Activated CD4-positive, alpha-beta T cell treated with anti-CD3 and anti-CD28 coated beads for 36 hours (primary cell): Measurements from ENCODE around the gene ZC3H4. TPM values are rescaled to one million over a fixed set of nuclear protein-coding genes. Genes with fewer than 3 reads are reported as not detected.

Source experiments
- ATAC-seq: fragments of 200-7000 bp; cut with Tn5 transposase; one replicate; pipeline ENCODE4 v1.10.0; 2021; ENCODE audit warnings: mild to moderate bottlenecking, moderate library complexity
- CTCF ChIA-PET: fragments of 350-600 bp; sonication (Branson Sonifier 250); formaldehyde crosslinking; loops from one replicate; lab custom pipeline; 2021; ENCODE audit warnings: antibody characterized with exemption; lab: Charles Lee
- POLR2A ChIA-PET: fragments of 350-600 bp; sonication (Branson Sonifier 250); formaldehyde crosslinking; loops from one replicate; lab custom pipeline; 2021; ENCODE audit warnings: antibody characterized with exemption, inconsistent platforms; lab: Charles Lee
- DNase-seq: peaks from one replicate; pipeline ENCODE4 v3.0.0-alpha.2; 2020
- H3K27ac Mint-ChIP-seq: one replicate; pipeline ENCODE4 v1.8.0; 2021; ENCODE audit warnings: mixed read lengths
- H3K27me3 Mint-ChIP-seq: one replicate; pipeline ENCODE4 v1.8.0; 2021; ENCODE audit warnings: mixed read lengths
- H3K36me3 Mint-ChIP-seq: one replicate; pipeline ENCODE4 v1.8.0; 2021; ENCODE audit warnings: low read depth, mixed read lengths
- H3K4me1 Mint-ChIP-seq: one replicate; pipeline ENCODE4 v1.8.0; 2021; ENCODE audit warnings: mixed read lengths
- H3K4me3 Mint-ChIP-seq: one replicate; pipeline ENCODE4 v1.8.0; 2021; ENCODE audit warnings: mild to moderate bottlenecking, moderate library complexity, mixed read lengths
- H3K9me3 Mint-ChIP-seq: one replicate; pipeline ENCODE4 v1.8.0; 2021; ENCODE audit warnings: low read depth, mixed read lengths
- intact Hi-C, 2 experiments: fragments of 100-400 bp; cut with DNase I in 1 of 2; cut with micrococcal nuclease in 1 of 2; formaldehyde crosslinking; loops; one replicate each; pipeline versions ENCODE4 v1.14.2 to v1.15.1; 2022 to 2024; cut with DNase I, micrococcal nuclease
- total RNA-seq, 2 experiments: library from RNA; stranded (reverse); gene quantifications; one replicate each; pipeline ENCODE4 v1.2.3, GENCODE V29; 2021

Gene ZC3H4
- total RNA-seq, 2 experiments from 2014 or later: 88.6 to 128 TPM

GRCh38 chr19:47100290-47100689 lies 13.3 kb downstream of the ZC3H4 start:
- H3K4me3 Mint-ChIP-seq: no peak overlapping the region
- ChIA-PET POLR2A (no interaction called here), CTCF (no interaction called here)
- intact Hi-C loops: no loop called here
- no peaks in the 10 kb centered on the region for H3K27me3 Mint-ChIP-seq
- H3K27ac Mint-ChIP-seq: peak overlapping the region; percentile 21
- H3K36me3 Mint-ChIP-seq: peaks cover 39% of the 10 kb centered on the region
- ATAC-seq: peak; percentile 28
- H3K9me3 Mint-ChIP-seq: no peaks in the 10 kb centered on the region
- DNase-seq: peak; percentile 57
- H3K4me1 Mint-ChIP-seq: peaks cover 53% of the 10 kb centered on the region

- H3K4me3 Mint-ChIP-seq: no peak overlapping the region
- no peak for DNase-seq
- H3K27ac Mint-ChIP-seq: no peak overlapping the region
- ChIA-PET POLR2A (no interaction called here), CTCF (interaction anchor here (1.9 kb wide), 1 partner anchor 23 kb away, joined by 6 read pairs; no protein-coding TSS in a partner anchor)
- peaks cover 58% of the 10 kb centered on the region for H3K4me1 Mint-ChIP-seq
- peaks cover 39% of the 10 kb centered on the region for H3K36me3 Mint-ChIP-seq
- intact Hi-C loops: no loop called here
- no peaks in the 10 kb centered on the region for H3K9me3 Mint-ChIP-seq
- no peaks in the 10 kb centered on the region for H3K27me3 Mint-ChIP-seq
- ATAC-seq: no peak
These were observed 14.0 kb downstream of the ZC3H4 start for GRCh38 chr19:47099576-47100050.

DNA sequence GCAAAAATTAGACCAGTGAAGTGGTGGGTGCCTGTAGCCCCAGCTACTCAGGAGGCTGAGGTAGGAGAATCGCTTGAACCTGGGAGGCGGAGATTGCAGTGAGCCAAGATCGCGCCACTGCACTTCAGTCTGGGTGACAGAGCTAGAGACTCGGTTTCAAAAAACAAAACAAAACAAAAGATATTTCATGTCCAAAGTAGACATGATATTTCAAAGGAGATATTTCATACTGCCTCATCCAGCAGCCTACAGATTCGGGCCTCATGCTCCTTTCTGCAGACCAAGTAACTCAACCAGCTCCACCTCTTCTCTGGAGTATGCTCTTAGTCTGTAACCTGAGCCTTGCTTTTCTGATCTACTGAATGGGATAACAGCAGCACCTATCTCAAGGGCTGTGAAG lies 15.0 kb downstream of the ZC3H4 start:
- intact Hi-C loops: no loop called here

GRCh38 chr19:47097396-47098201 lies 16.0 kb downstream of the ZC3H4 start:
- no peaks in the 10 kb centered on the region for H3K27me3 Mint-ChIP-seq
- peaks cover 63% of the 10 kb centered on the region for H3K4me1 Mint-ChIP-seq
- POLR2A ChIA-PET: no interaction called here
- no peak overlapping the region for H3K4me3 Mint-ChIP-seq
- no peaks in the 10 kb centered on the region for H3K9me3 Mint-ChIP-seq
- DNase-seq (no peak), ATAC-seq (no peak)
- CTCF ChIA-PET: interaction anchor here (0.8 to 1.9 kb wide), 2 partner anchors 15 to 25 kb away, joined by 3 to 6 read pairs; no protein-coding TSS in a partner anchor
- peaks cover 49% of the 10 kb centered on the region for H3K36me3 Mint-ChIP-seq
- peak overlapping the region; percentile 25 for H3K27ac Mint-ChIP-seq
- intact Hi-C loops: no loop called here

More for the DNA sequence above, 15.0 kb downstream of the ZC3H4 start:
- Mint-ChIP-seq H3K27me3 (no peaks in the 10 kb centered on the region), H3K27ac (peak overlapping the region; percentile 61), H3K9me3 (no peaks in the 10 kb centered on the region), H3K36me3 (peaks cover 45% of the 10 kb centered on the region), H3K4me1 (peaks cover 65% of the 10 kb centered on the region), H3K4me3 (no peak overlapping the region)
- ChIA-PET CTCF (interaction anchor here (0.7 to 1.9 kb wide), 5 partner anchors 19 to 149 kb away, joined by 3 to 6 read pairs (median 3); no protein-coding TSS in a partner anchor), POLR2A (no interaction called here)
- ATAC-seq (no peak), DNase-seq (no peak)

DNA sequence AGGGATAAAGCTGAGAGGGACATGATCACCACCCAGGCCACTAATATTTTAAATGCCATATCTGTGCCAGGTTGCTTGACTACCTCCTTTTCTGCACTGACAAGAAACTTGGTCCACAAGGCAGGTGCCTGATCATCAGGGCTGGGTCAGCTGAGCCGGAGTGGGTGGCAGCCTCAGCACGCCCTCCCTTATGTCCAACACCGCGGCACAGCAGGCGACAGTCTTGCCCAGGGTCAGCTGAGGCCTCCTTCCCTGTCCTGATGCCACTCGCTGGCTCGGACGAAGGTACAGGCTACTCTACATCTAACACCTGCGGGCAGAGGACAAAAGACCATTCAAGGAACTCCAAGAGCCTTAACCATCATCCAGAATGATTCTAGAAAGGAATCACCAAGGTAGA lies 16.9 kb downstream of the ZC3H4 start:
- Mint-ChIP-seq H3K36me3 (peaks cover 50% of the 10 kb centered on the region), H3K27me3 (no peaks in the 10 kb centered on the region), H3K27ac (peak overlapping the region; percentile 95), H3K4me1 (peaks cover 58% of the 10 kb centered on the region), H3K4me3 (no peak overlapping the region), H3K9me3 (no peaks in the 10 kb centered on the region)
- ChIA-PET POLR2A (no interaction called here), CTCF (interaction anchor here (0.8 kb wide), 1 partner anchor 14 kb away, joined by 3 read pairs; no protein-coding TSS in a partner anchor)
- intact Hi-C loops: no loop called here
- DNase-seq (no peak), ATAC-seq (no peak)

- DNase-seq (no peak), ATAC-seq (no peak)
- Mint-ChIP-seq H3K36me3 (peaks cover 52% of the 10 kb centered on the region), H3K4me1 (peaks cover 58% of the 10 kb centered on the region), H3K9me3 (no peaks in the 10 kb centered on the region), H3K27ac (peak overlapping the region; percentile 95), H3K27me3 (no peaks in the 10 kb centered on the region), H3K4me3 (no peak overlapping the region)
- ChIA-PET POLR2A (interaction anchor here (0.8 to 1.9 kb wide), 3 partner anchors 14 to 81 kb away, joined by 5 to 17 read pairs (median 7); partner anchors contain the start of gene ZC3H4), CTCF (interaction anchor here (0.8 to 1.2 kb wide), 3 partner anchors 13 to 129 kb away, joined by 3 read pairs; no protein-coding TSS in a partner anchor)
- intact Hi-C loops: no loop called here
These were observed 17.4 kb downstream of the ZC3H4 start for GRCh38 chr19:47096100-47096704.

- intact Hi-C loops: loop anchor here (1.0 kb wide), 3 partner anchors 12 to 18 kb away; partner anchors contain the start of gene ZC3H4 (in 1 of the 2)
- Mint-ChIP-seq H3K4me3 (peak overlapping the region; percentile 65), H3K4me1 (peaks cover 58% of the 10 kb centered on the region), H3K27ac (peak overlapping the region; percentile 95), H3K36me3 (peaks cover 57% of the 10 kb centered on the region), H3K9me3 (no peaks in the 10 kb centered on the region), H3K27me3 (no peaks in the 10 kb centered on the region)
- ChIA-PET CTCF (interaction anchor here (0.6 to 2.1 kb wide), 5 partner anchors 16 to 130 kb away, joined by 3 to 9 read pairs (median 3); partner anchors contain the start of gene ZC3H4), POLR2A (interaction anchor here (0.8 to 1.9 kb wide), 6 partner anchors 14 to 81 kb away, joined by 3 to 17 read pairs (median 6); partner anchors contain the start of genes SAE1 and ZC3H4)
- DNase-seq (peak; percentile 34), ATAC-seq (no peak)
These were observed 18.0 kb downstream of the ZC3H4 start for GRCh38 chr19:47095476-47096099.

DNA sequence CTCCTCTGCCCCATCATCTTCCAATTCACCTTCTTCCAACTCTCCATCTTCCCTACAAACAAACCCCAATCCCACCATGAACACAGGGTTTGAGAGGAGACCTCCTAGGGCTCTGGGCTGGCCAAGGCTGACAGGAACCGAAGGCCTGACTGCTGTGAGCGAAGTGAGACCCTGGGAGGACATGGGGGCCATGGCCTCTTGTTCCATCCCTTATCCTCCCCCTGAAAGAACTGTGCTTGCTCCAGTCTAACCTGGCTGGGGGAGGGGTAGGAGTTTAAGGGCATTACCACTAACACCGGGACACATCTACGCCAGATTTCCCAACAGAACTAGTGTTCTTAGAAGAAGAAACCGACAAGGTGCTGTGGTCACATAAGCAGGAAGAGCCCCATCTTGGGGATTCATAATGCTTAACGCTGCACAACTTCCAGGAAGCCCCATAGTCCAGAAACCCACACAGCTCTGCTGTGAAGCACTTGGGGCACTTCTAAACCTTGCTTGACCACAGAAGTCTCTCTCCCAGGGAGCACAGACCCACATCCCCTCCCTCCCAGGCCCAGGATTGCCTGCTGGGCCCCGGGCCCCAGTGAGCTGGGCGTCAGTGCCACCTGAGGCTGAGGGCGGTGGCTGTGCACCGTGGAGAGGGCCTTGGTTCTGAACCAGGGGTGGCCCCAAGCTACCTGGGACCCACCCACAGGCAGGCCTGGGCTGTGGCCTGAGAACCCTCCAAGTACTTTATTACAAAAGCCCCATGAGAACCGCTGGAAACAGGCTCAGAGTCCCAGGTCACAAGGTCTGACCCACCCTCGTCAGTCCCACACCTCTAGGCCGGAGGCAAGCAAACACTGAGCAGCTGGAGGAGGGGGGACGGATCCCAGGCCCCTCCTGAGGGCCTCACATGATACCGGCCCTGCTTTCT lies 18.8 kb downstream of the ZC3H4 start:
- Mint-ChIP-seq H3K27ac (peak overlapping the region; percentile 95), H3K36me3 (peaks cover 60% of the 10 kb centered on the region), H3K9me3 (no peaks in the 10 kb centered on the region), H3K27me3 (no peaks in the 10 kb centered on the region), H3K4me1 (peaks cover 53% of the 10 kb centered on the region), H3K4me3 (peak overlapping the region; percentile 65)
- DNase-seq (peak; percentile 70), ATAC-seq (peak; percentile 77)
- POLR2A ChIA-PET: interaction anchor here (0.8 to 1.9 kb wide), 6 partner anchors 8 to 36 kb away, joined by 3 to 17 read pairs (median 7); partner anchors contain the start of genes SAE1 and ZC3H4
- CTCF ChIA-PET: interaction anchor here (0.6 to 2.1 kb wide), 5 partner anchors 15 to 131 kb away, joined by 3 to 9 read pairs (median 3); partner anchors contain the start of gene ZC3H4
- intact Hi-C loops: loop anchor here (1.0 kb wide), 3 partner anchors 12 to 18 kb away; partner anchors contain the start of gene ZC3H4 (in 1 of the 2)

DNA sequence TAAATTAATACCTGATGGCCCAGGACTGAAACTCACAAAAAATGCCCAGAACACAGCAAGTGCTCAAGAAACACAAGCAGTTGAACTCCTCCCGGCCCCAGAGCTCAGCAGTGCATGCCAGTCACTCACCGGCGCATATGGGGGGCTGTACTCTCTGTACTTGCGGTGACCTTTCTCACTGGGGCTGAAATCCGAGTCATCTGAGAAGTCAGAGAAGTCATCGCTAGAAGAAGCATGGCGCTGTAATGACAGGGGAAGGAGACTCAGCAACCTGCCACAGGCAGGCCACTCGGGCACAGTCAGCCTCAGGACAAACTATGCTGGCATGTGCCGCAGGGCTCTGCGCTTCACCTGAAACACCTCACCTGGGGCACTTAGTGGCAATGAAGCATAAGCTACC lies 19.7 kb downstream of the ZC3H4 start:
- intact Hi-C loops: no loop called here
- H3K9me3 Mint-ChIP-seq: no peaks in the 10 kb centered on the region
- peaks cover 65% of the 10 kb centered on the region for H3K36me3 Mint-ChIP-seq
- peak; percentile 45 for ATAC-seq
- peaks cover 47% of the 10 kb centered on the region for H3K4me1 Mint-ChIP-seq
- no peaks in the 10 kb centered on the region for H3K27me3 Mint-ChIP-seq
- CTCF ChIA-PET: interaction anchor here (0.9 to 2.1 kb wide), 3 partner anchors 20 to 37 kb away, joined by 3 to 9 read pairs (median 3); partner anchors contain the start of genes SAE1 and ZC3H4
- POLR2A ChIA-PET: interaction anchor here (0.9 to 1.6 kb wide), 5 partner anchors 9 to 46 kb away, joined by 3 to 9 read pairs (median 8); partner anchors contain the start of gene ZC3H4
- peak; percentile 71 for DNase-seq
- H3K27ac Mint-ChIP-seq: peak overlapping the region; percentile 95
- H3K4me3 Mint-ChIP-seq: peak overlapping the region; percentile 65

DNA sequence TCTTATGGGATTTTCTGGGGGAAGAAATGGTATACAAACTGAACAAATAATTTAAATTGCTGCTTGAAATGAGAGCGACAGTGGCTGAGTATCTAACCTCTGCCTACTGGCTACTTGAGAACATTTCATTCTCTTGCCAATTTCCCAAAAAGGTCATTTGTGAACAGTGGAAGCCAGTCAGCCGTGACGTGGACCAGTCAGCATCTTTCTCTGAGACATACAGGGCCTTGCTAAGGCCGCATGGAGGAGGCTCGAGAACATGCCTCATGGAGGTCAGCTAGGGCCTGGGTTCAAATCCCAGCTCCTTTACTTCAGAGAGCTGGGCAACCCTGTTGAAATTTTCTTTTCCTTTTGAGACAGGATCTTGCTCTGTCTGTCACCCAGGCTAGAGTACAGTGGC lies 20.3 kb downstream of the ZC3H4 start:
- H3K9me3 Mint-ChIP-seq: no peaks in the 10 kb centered on the region
- DNase-seq (no peak), ATAC-seq (no peak)
- peak overlapping the region; percentile 95 for H3K27ac Mint-ChIP-seq
- intact Hi-C loops: no loop called here
- H3K27me3 Mint-ChIP-seq: no peaks in the 10 kb centered on the region
- ChIA-PET CTCF (interaction anchor here (0.9 to 1.0 kb wide), 2 partner anchors 29 to 38 kb away, joined by 3 read pairs; partner anchors contain the start of gene SAE1), POLR2A (interaction anchor here (0.9 to 1.6 kb wide), 5 partner anchors 10 to 45 kb away, joined by 3 to 9 read pairs (median 8); partner anchors contain the start of gene ZC3H4)
- H3K4me1 Mint-ChIP-seq: peaks cover 44% of the 10 kb centered on the region
- peak overlapping the region; percentile 65 for H3K4me3 Mint-ChIP-seq
- peaks cover 61% of the 10 kb centered on the region for H3K36me3 Mint-ChIP-seq
